ENCODE measurements around the gene ZNF414.
A peak's percentile ranks its signal among the peaks of the same experiment; 100 is the strongest.

The ZNF414 gene

DNA sequence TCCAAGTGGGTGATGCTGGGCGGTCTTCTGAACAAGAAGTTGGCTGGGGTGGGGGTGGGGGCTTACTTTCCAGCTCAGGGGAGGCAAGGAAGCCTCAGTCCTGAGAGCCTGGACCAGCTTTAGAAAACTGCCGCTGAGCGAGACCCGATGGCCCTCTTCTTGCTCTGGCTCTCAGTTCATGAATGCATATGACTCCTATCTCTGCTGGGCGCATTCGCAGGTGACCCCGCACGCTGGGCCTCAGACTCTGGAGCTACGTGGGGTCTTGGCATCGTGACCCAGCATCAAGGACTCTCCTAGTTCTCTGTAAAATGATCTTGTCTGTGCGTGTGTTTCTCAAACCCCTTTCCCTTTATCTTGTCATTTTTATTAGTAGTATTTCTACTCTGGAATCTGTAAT, 31.3 kb downstream of the ZNF414 start:
- POLR2A ChIA-PET: interaction anchor here (1.2 to 2.4 kb wide), 3 partner anchors 31 to 59 kb away, joined by 4 to 8 read pairs (median 4); partner anchors contain the start of genes HNRNPM and ZNF414
- Histone ChIP-seq H3K27ac (ENCODE audit: extremely low read depth, low read depth, low read length) (peak overlapping the region; percentile 36; the same call in 1 of the 2 replicates), H3K9me3 (ENCODE audit: control insufficient read depth, insufficient read depth, low read depth, low read length) (no peaks in the 10 kb centered on the region), H3K4me1 (ENCODE audit: control insufficient read depth, insufficient read depth, low read length) (no peaks in the 10 kb centered on the region), H3K4me3 (ENCODE audit: low read depth, low read length) (no peak overlapping the region), H3K36me3 (ENCODE audit: control insufficient read depth in 2 of 2, insufficient read depth in 1 of 2, low read length in 2 of 2) (peaks cover 33 to 90% of the 10 kb centered on the region in 2 experiments)
- CTCF ChIA-PET: interaction anchor here (1.6 kb wide), 1 partner anchor 23 kb away, joined by 4 read pairs; no protein-coding TSS in a partner anchor
- TF ChIP-seq ZNF155 (tag by site-specific recombination; IDR thresholded peaks at IDR 0.05) (no peak), SALL2 (tag by site-specific recombination; IDR thresholded peaks at IDR 0.05; ENCODE audit: borderline replicate concordance) (no peak), KLF9 (tag by site-specific recombination; IDR thresholded peaks at IDR 0.05; ENCODE audit: low read depth) (no peak), BCL11A (tag by site-specific recombination; IDR thresholded peaks at IDR 0.05; ENCODE audit: low read depth) (no peak)
- TF ChIP-seq, protein P1, sequence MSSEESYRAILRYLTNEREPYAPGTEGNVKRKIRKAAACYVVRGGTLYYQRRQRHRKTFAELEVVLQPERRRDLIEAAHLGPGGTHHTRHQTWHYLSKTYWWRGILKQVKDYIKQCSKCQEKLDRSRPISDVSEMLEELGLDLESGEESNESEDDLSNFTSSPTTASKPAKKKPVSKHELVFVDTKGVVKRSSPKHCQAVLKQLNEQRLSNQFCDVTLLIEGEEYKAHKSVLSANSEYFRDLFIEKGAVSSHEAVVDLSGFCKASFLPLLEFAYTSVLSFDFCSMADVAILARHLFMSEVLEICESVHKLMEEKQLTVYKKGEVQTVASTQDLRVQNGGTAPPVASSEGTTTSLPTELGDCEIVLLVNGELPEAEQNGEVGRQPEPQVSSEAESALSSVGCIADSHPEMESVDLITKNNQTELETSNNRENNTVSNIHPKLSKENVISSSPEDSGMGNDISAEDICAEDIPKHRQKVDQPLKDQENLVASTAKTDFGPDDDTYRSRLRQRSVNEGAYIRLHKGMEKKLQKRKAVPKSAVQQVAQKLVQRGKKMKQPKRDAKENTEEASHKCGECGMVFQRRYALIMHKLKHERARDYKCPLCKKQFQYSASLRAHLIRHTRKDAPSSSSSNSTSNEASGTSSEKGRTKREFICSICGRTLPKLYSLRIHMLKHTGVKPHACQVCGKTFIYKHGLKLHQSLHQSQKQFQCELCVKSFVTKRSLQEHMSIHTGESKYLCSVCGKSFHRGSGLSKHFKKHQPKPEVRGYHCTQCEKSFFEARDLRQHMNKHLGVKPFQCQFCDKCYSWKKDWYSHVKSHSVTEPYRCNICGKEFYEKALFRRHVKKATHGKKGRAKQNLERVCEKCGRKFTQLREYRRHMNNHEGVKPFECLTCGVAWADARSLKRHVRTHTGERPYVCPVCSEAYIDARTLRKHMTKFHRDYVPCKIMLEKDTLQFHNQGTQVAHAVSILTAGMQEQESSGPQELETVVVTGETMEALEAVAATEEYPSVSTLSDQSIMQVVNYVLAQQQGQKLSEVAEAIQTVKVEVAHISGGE (tag by site-specific recombination; conservative IDR thresholded peaks at IDR 0.05; ENCODE audit: low read depth): no peak
- TF ChIP-seq, protein P2, sequence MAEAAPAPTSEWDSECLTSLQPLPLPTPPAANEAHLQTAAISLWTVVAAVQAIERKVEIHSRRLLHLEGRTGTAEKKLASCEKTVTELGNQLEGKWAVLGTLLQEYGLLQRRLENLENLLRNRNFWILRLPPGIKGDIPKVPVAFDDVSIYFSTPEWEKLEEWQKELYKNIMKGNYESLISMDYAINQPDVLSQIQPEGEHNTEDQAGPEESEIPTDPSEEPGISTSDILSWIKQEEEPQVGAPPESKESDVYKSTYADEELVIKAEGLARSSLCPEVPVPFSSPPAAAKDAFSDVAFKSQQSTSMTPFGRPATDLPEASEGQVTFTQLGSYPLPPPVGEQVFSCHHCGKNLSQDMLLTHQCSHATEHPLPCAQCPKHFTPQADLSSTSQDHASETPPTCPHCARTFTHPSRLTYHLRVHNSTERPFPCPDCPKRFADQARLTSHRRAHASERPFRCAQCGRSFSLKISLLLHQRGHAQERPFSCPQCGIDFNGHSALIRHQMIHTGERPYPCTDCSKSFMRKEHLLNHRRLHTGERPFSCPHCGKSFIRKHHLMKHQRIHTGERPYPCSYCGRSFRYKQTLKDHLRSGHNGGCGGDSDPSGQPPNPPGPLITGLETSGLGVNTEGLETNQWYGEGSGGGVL (tag by site-specific recombination; IDR thresholded peaks at IDR 0.05): no peak
- TF ChIP-seq, protein P3, sequence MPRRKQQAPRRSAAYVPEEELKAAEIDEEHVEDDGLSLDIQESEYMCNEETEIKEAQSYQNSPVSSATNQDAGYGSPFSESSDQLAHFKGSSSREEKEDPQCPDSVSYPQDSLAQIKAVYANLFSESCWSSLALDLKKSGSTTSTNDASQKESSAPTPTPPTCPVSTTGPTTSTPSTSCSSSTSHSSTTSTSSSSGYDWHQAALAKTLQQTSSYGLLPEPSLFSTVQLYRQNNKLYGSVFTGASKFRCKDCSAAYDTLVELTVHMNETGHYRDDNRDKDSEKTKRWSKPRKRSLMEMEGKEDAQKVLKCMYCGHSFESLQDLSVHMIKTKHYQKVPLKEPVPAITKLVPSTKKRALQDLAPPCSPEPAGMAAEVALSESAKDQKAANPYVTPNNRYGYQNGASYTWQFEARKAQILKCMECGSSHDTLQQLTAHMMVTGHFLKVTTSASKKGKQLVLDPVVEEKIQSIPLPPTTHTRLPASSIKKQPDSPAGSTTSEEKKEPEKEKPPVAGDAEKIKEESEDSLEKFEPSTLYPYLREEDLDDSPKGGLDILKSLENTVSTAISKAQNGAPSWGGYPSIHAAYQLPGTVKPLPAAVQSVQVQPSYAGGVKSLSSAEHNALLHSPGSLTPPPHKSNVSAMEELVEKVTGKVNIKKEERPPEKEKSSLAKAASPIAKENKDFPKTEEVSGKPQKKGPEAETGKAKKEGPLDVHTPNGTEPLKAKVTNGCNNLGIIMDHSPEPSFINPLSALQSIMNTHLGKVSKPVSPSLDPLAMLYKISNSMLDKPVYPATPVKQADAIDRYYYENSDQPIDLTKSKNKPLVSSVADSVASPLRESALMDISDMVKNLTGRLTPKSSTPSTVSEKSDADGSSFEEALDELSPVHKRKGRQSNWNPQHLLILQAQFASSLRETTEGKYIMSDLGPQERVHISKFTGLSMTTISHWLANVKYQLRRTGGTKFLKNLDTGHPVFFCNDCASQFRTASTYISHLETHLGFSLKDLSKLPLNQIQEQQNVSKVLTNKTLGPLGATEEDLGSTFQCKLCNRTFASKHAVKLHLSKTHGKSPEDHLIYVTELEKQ (tag by site-specific recombination; IDR thresholded peaks at IDR 0.05; ENCODE audit: borderline replicate concordance): no peak

DNA sequence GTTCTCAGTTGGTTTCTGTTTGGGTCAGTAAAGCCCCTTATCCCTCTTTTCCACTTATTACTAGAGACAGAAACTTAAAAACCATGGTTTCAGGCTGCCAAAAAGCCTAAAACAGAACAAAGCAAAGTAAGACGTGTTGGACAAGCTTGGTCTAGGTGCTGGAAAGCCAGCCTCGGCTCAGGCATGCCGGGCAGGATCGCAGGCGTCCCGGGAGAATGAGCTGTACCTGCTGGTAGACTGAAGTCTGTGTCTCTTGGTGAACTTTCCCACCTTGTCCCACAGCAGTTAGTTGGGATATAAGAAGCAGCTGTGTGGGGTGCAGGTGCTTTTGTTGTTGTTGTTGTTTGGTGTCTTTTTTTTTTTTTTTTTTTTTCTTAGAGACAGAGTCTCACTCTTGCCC, 32.4 kb downstream of the ZNF414 start:
- H3K27ac ChIP-seq (ENCODE audit: extremely low read depth, low read depth, low read length): no peak overlapping the region
- H3K4me3 ChIP-seq (ENCODE audit: low read depth, low read length): no peak overlapping the region
- H3K36me3 ChIP-seq (ENCODE audit: control insufficient read depth in 2 of 2, insufficient read depth in 1 of 2, low read length in 2 of 2): peaks cover 39 to 89% of the 10 kb centered on the region in 2 experiments
- POLR2A ChIA-PET: interaction anchor here (0.5 to 1.2 kb wide), 2 partner anchors 58 to 86 kb away, joined by 4 read pairs; no protein-coding TSS in a partner anchor
- no peaks in the 10 kb centered on the region for H3K9me3 ChIP-seq (ENCODE audit: control insufficient read depth, insufficient read depth, low read depth, low read length)
- H3K4me1 ChIP-seq (ENCODE audit: control insufficient read depth, insufficient read depth, low read length): no peaks in the 10 kb centered on the region
- TF ChIP-seq ZNF19 (tag by site-specific recombination; IDR thresholded peaks at IDR 0.05; ENCODE audit: low read depth) (no peak), ZNF121 (tag by site-specific recombination; IDR thresholded peaks at IDR 0.05) (no peak), ZNF768 (tag by site-specific recombination; IDR thresholded peaks at IDR 0.05) (no peak), ZNF610 (tag by site-specific recombination; IDR thresholded peaks at IDR 0.05; ENCODE audit: borderline replicate concordance) (no peak), ZBTB21 (tag by site-specific recombination; IDR thresholded peaks at IDR 0.05) (no peak), BCL11B (tag by site-specific recombination; IDR thresholded peaks at IDR 0.05; ENCODE audit: low read depth) (no peak), ZNF221 (tag by site-specific recombination; IDR thresholded peaks at IDR 0.05; ENCODE audit: borderline replicate concordance) (no peak)
- CTCF ChIA-PET: interaction anchor here (0.5 to 1.6 kb wide), 3 partner anchors 24 to 161 kb away, joined by 3 to 4 read pairs (median 4); no protein-coding TSS in a partner anchor
